MM.1S (cell line): Measurements from ENCODE around the gene RAI1.

Experiments used
- DNase-seq: peaks from one replicate; pipeline ENCODE4 v3.0.0-alpha.2; 2015
- H2AFZ ChIP-seq: fragments of 300-600 bp; sonication (generic); 2 replicates; pipeline ENCODE4 v1.6.0; 2016; ENCODE audit warnings: antibody characterized with exemption, low read length
- H3F3A ChIP-seq: fragments of 300-600 bp; sonication (generic); 2 replicates; pipeline ENCODE4 v1.6.1; 2016; ENCODE audit warnings: mild to moderate bottlenecking, antibody characterized with exemption, low read length, moderate library complexity, mixed read lengths; ENCODE audit not compliant: insufficient read depth
- H3K27ac ChIP-seq: fragments of 300-600 bp; sonication (generic); 2 replicates; pipeline ENCODE4 v1.5.1; 2016; ENCODE audit warnings: mild to moderate bottlenecking, low read length
- H3K27me3 ChIP-seq: fragments of 300-600 bp; sonication (generic); replicated peaks from 2 replicates; pipeline ENCODE4 v1.6.0; 2016; ENCODE audit warnings: low read length; ENCODE audit not compliant: insufficient read depth
- H3K36me3 ChIP-seq: fragments of 300-600 bp; sonication (generic); replicated peaks from 2 replicates; pipeline ENCODE4 v1.6.1; 2016; ENCODE audit warnings: mild to moderate bottlenecking, low read length, mixed read lengths; ENCODE audit not compliant: insufficient read depth
- H3K4me1 ChIP-seq: fragments of 300-600 bp; sonication (generic); 2 replicates; pipeline ENCODE4 v1.6.1; 2016; ENCODE audit warnings: low read length, mixed read lengths
- H3K4me2 ChIP-seq: fragments of 300-600 bp; sonication (generic); 2 replicates; pipeline ENCODE4 v1.6.0; 2016; ENCODE audit warnings: low read depth, low read length
- H3K4me3 ChIP-seq: fragments of 300-600 bp; sonication (generic); 2 replicates; pipeline ENCODE4 v1.5.1; 2016; ENCODE audit warnings: low read length, mixed read lengths
- H3K79me2 ChIP-seq: fragments of 300-600 bp; sonication (generic); 2 replicates; pipeline ENCODE4 v1.6.1; 2016; ENCODE audit warnings: mixed run types, low read length, mixed read lengths
- H3K9ac ChIP-seq: fragments of 300-600 bp; sonication (generic); 2 replicates; pipeline ENCODE4 v1.6.1; 2016; ENCODE audit warnings: low read length, mixed read lengths
- H3K9me2 ChIP-seq: fragments of 300-600 bp; sonication (generic); replicated peaks from 2 replicates; pipeline ENCODE4 v1.6.1; 2016; ENCODE audit warnings: mild to moderate bottlenecking, low read length, mixed read lengths; ENCODE audit not compliant: insufficient read depth
- H3K9me3 ChIP-seq: fragments of 300-600 bp; sonication (generic); replicated peaks from 2 replicates; pipeline ENCODE4 v1.6.1; 2016; ENCODE audit warnings: mild to moderate bottlenecking, low read length, mixed read lengths; ENCODE audit not compliant: insufficient read depth
- H4K20me1 ChIP-seq: fragments of 300-600 bp; sonication (generic); 2 replicates; pipeline ENCODE4 v1.6.1; 2016; ENCODE audit warnings: mild to moderate bottlenecking, low read length, moderate library complexity, mixed read lengths; ENCODE audit not compliant: insufficient read depth
- EZH2 ChIP-seq: fragments of 300-600 bp; sonication (generic); optimal IDR thresholded peaks from 2 replicates; pipeline ENCODE3; 2017; ENCODE audit warnings: low read depth, mild to moderate bottlenecking, antibody characterized with exemption, low read length, mixed read lengths
- EZH2phosphoT487 ChIP-seq: fragments of 300-600 bp; sonication (generic); IDR thresholded peaks from 2 replicates; pipeline ENCODE4 v1.6.1; 2018; ENCODE audit warnings: antibody characterized with exemption, low read length
- TF ChIP-seq, protein P1 (sequence below): fragments of 300-600 bp; sonication (generic); IDR thresholded peaks from 2 replicates; pipeline ENCODE4 v1.5.1; 2016; ENCODE audit warnings: antibody characterized with exemption, low read length, mixed read lengths

The RAI1 gene

DNA sequence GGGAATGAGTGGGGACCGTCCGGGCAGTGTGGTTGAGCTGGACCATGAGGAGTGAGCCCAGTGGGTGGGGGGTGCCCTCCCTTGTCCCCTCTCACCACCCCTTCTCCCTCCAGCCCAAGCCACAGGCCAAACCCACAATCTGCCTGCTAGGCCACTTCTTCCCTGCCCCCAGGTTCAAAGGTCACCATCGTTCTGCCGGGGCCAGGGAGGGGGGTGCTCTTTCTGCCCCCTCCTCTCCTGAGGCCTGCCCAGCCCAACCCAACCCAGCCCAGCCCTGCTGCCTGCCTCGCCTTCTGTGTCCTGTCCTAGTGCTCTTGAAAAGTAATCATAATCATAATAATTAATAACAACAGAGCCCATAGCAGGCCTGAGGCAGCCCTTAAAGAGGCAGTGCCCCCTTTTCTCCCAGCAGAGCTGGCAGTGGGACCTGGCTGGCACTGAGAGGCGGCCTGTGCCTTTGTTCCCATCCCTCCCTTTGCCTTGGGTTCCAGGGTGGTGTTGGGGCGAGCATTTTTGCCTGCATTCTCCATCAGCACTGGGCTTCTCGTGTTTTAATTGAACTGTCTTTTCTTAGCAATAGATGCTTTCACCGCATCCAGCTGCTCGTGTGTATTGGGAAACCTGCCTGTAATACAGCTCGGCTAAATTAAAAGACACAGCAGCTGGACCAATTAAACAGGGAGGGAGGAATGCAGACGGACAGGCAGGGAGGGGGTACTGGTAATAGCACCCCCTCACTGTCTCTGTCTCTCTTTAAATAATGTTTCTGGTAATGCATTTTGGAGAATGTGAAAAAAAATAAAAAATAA lies 108.8 kb downstream of the RAI1 start:
- Histone ChIP-seq H3K27me3 (no peaks in the 10 kb centered on the region), H3K4me3 (no peak overlapping the region), H4K20me1 (no peaks in the 10 kb centered on the region), H3K9ac (no peak overlapping the region), H3F3A (no peaks in the 10 kb centered on the region), H2AFZ (no peak overlapping the region), H3K9me2 (no peaks in the 10 kb centered on the region), H3K9me3 (no peaks in the 10 kb centered on the region), H3K79me2 (peaks cover 12% of the 10 kb centered on the region; the same call in 1 of the 2 replicates), H3K4me1 (no peaks in the 10 kb centered on the region), H3K27ac (no peak overlapping the region), H3K36me3 (no peaks in the 10 kb centered on the region), H3K4me2 (no peak overlapping the region)
- TF ChIP-seq EZH2phosphoT487 (no peak), EZH2 (no peak)
- TF ChIP-seq, protein P1, sequence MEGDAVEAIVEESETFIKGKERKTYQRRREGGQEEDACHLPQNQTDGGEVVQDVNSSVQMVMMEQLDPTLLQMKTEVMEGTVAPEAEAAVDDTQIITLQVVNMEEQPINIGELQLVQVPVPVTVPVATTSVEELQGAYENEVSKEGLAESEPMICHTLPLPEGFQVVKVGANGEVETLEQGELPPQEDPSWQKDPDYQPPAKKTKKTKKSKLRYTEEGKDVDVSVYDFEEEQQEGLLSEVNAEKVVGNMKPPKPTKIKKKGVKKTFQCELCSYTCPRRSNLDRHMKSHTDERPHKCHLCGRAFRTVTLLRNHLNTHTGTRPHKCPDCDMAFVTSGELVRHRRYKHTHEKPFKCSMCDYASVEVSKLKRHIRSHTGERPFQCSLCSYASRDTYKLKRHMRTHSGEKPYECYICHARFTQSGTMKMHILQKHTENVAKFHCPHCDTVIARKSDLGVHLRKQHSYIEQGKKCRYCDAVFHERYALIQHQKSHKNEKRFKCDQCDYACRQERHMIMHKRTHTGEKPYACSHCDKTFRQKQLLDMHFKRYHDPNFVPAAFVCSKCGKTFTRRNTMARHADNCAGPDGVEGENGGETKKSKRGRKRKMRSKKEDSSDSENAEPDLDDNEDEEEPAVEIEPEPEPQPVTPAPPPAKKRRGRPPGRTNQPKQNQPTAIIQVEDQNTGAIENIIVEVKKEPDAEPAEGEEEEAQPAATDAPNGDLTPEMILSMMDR: no peak
- no peak for DNase-seq

DNA sequence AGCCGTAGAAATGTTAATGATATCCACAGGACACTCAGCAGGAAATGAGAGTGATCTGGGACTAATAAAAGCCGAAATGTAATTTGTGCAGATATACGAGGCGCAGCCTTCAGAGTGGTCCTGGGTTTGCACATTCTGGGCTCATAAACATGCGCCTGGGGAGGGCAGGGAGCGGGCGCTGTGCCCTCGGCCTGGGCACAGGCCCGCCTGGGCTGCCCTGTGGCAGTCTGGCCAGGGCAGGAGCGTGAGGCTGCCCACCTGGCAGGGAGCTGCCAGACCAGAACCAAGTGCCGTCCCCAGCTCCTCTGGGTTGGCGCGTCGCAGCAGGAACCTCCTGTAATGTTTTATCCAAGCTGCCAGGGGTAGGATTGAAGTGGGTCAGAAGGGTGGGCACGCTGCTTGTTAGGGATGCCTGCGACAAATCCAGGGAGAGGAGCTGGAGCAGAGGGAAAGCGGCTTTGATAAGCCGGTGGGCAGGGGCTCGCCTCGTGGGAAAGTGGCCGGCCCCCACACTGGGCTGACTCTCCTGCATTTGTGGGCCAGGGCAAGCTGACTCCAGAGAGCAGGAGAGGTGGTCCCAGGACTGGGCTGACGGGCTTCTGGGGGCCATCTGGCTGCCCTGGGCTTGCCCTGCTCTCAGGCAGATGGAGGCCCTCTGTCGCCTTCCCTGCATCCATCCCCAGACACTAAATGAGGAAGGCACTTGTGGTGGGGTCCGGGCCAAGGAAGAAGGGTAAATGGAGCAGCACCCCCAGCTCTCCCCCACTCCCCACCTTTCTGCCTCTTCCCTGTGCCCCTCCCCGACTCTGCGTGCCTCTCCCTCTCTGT lies 109.6 kb downstream of the RAI1 start:
- Histone ChIP-seq H3K4me2 (no peak overlapping the region), H3K27ac (no peak overlapping the region), H3K36me3 (no peaks in the 10 kb centered on the region), H3K4me3 (no peak overlapping the region), H3F3A (no peaks in the 10 kb centered on the region), H2AFZ (no peak overlapping the region), H3K27me3 (no peaks in the 10 kb centered on the region), H3K9ac (no peak overlapping the region), H3K79me2 (peaks cover 7% of the 10 kb centered on the region; the same call in 1 of the 2 replicates), H3K9me3 (no peaks in the 10 kb centered on the region), H4K20me1 (no peaks in the 10 kb centered on the region), H3K4me1 (no peaks in the 10 kb centered on the region), H3K9me2 (no peaks in the 10 kb centered on the region)
- TF ChIP-seq, protein P1: no peak
- TF ChIP-seq EZH2phosphoT487: no peak
- no peak for TF ChIP-seq EZH2
- DNase-seq: no peak

DNA sequence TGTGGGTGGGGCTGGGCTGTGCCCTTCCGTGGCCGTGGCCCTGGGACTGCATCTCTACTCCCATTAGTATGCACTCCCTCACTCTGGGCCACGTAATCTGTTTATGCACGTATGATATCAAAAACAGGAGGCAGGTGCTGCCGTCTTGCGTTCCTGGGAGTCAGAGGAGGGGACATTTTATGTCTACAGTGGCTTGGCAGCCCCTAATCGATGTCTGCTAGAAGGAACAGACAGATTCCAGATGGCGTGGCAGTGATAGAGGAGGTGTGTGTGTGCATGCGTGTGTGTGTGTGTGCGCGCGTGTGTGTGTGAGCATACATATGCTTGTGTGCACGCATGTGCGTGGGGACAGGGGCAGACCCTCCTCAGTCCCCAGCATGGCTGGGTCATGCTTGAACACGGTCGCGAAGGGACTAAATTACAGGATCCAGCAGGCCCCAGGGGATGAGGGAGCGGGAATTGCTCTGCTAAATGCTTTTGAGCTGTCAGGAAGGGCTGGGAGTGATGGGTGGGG lies 110.8 kb downstream of the RAI1 start:
- H3K9me3 ChIP-seq: no peaks in the 10 kb centered on the region
- H3K4me2 ChIP-seq: no peak overlapping the region
- no peak overlapping the region for H3K27ac ChIP-seq
- H3K9me2 ChIP-seq: no peaks in the 10 kb centered on the region
- H3K36me3 ChIP-seq: no peaks in the 10 kb centered on the region
- H4K20me1 ChIP-seq: no peaks in the 10 kb centered on the region
- no peaks in the 10 kb centered on the region for H3F3A ChIP-seq
- no peak overlapping the region for H2AFZ ChIP-seq
- no peak for DNase-seq
- no peaks in the 10 kb centered on the region for H3K79me2 ChIP-seq
- no peaks in the 10 kb centered on the region for H3K27me3 ChIP-seq
- TF ChIP-seq EZH2 (no peak), EZH2phosphoT487 (no peak)
- TF ChIP-seq, protein P1: no peak
- no peaks in the 10 kb centered on the region for H3K4me1 ChIP-seq
- no peak overlapping the region for H3K9ac ChIP-seq
- no peak overlapping the region for H3K4me3 ChIP-seq
